ENCODE measurements around the gene TK2.

The TK2 gene

DNA sequence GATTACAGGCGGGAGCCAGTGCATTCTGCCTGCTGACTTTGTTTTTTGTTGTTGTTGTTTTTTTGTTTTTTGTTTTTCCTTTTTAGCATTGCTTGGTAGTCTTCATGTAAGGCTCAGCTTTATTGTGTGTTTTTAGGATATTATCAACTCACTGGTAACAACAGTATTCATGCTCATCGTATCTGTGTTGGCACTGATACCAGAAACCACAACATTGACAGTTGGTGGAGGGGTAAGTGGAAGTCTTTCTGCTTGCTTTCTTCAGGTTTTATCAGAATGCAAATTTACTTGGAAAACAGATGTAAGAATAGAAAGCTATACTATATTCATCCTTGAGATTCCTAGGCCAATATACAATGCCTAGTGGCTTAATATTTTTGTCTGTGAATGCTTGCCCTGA lies 13.1 kb upstream of the TK2 start:
- no peak for DNase-seq (ENCODE audit: low read depth in 2 of 2)
- no peak overlapping the region for H3K4me3 ChIP-seq (replicated peaks in 1 of 2; ENCODE audit: low read depth in 2 of 2, low read length in 2 of 2)
- TF ChIP-seq CTCF (IDR thresholded peaks at IDR 0.05; ENCODE audit: low read depth, low read length), result no peak

- TF ChIP-seq CTCF (IDR thresholded peaks at IDR 0.05; ENCODE audit: low read depth, low read length), result no peak
- no peak overlapping the region for H3K4me3 ChIP-seq (replicated peaks in 1 of 2; ENCODE audit: low read depth in 2 of 2, low read length in 2 of 2)
- DNase-seq (ENCODE audit: low read depth in 2 of 2), result no peak
These were observed 12.5 kb upstream of the TK2 start for GRCh38 chr16:66562409-66562808.

- H3K4me3 ChIP-seq (replicated peaks in 1 of 2; ENCODE audit: low read depth in 2 of 2, low read length in 2 of 2), result no peak overlapping the region
- no peak for TF ChIP-seq CTCF (IDR thresholded peaks at IDR 0.05; ENCODE audit: low read depth, low read length)
- DNase-seq (ENCODE audit: low read depth in 2 of 2), result no peak
These were observed 11.6 kb upstream of the TK2 start for GRCh38 chr16:66561381-66562080.

GRCh38 chr16:66560107-66560506 lies 10.2 kb upstream of the TK2 start:
- no peak overlapping the region for H3K4me3 ChIP-seq (replicated peaks in 1 of 2; ENCODE audit: low read depth in 2 of 2, low read length in 2 of 2)
- no peak for DNase-seq (ENCODE audit: low read depth in 2 of 2)
- TF ChIP-seq CTCF (IDR thresholded peaks at IDR 0.05; ENCODE audit: low read depth, low read length), result no peak

DNA sequence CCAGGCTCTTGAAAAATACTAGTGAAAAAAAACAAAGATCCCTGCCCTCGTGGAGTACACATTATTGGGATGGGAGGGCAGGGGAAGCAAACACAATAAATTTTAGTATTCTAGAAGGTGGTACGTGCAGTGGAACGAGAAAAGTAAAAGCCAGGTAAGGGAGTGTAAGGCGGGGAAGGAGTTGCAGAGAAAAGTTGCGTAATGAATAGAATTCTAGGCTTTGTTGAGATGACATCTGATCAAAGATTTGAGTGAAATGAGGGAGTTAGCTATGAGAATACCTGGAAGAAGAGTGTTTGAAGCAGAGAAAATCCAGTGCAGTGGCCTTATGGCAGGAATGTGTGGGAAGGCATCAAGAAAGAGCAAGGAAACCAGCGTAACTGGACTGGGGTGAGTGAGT lies 4.6 kb upstream of the TK2 start:
- no peak overlapping the region for H3K4me3 ChIP-seq (replicated peaks in 1 of 2; ENCODE audit: low read depth in 2 of 2, low read length in 2 of 2)
- DNase-seq (ENCODE audit: low read depth in 2 of 2), result no peak
- TF ChIP-seq CTCF (IDR thresholded peaks at IDR 0.05; ENCODE audit: low read depth, low read length), result no peak

DNA sequence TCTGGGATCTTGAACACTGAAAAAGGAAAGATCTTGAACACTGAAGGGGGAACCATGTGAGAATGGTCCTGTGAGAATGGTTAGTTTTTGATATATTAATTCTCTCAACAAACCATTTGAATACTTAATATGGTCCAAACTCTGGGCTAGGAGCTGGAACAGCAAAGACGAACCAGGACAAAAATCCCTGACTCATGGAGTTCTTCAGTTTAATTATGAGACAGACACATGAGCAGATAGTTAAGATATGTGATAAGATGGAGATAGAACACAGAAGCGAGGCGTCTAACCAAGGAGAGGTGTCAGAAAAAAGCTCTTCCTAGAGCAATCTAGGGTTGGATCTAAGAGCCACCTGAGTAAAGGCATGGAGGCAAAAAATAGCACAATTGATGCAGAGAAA lies 4.1 kb upstream of the TK2 start:
- H3K4me3 ChIP-seq (replicated peaks in 1 of 2; ENCODE audit: low read depth in 2 of 2, low read length in 2 of 2), result no peak overlapping the region

More for the DNA sequence above, 4.1 kb upstream of the TK2 start:
- no peak for DNase-seq (ENCODE audit: low read depth in 2 of 2)
- TF ChIP-seq CTCF (IDR thresholded peaks at IDR 0.05; ENCODE audit: low read depth, low read length), result no peak

Data from cardiac fibroblast (primary cell).